GM15510 (cell line): Measurements from ENCODE around the gene LPCAT2.

Experiments used
- POLR2A ChIP-seq: IDR thresholded peaks from 3 replicates; pipeline ENCODE4 v1.6.1; 2011; ENCODE audit warnings: borderline replicate concordance; ENCODE audit not compliant: insufficient read length; ENCODE audit errors: extremely low read depth

Gene LPCAT2

GRCh38 chr16:55508271-55508921 lies 476 bp upstream of the LPCAT2 start:
- TF ChIP-seq POLR2A = no peak

DNA sequence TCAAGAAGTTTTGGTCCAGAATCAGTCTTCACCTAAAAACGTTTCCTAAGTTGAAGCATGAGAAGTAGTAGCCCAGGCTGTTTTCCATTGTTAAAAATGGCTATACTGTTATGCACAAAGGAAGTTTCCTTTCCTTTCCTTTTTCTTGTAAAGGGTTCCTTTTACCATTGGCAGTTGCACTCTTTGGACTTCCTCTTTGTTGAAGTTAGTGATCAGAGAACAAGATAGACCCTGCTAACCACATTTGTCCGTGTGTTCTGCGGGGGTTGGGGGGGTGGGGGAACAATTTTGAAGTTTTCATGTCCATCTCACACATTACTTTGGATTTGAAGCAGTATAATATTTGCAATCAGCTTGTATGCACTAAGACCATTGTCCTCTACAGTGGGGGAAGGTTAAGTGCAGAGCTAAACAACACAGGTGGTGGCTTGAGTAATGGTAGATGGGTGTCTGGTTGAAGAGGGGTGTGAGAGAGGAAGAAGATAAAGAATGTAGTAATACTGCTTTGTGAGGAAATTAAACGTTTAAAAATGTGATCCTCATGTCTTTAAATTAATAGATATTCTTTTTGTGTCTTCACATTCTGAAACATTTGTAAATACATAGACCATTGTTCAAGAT lies 1.4 kb downstream of the LPCAT2 start:
- no peak for TF ChIP-seq POLR2A

- no peak for TF ChIP-seq POLR2A
Observed at GRCh38 chr16:55512941-55513340, 4.1 kb downstream of the LPCAT2 start.

DNA sequence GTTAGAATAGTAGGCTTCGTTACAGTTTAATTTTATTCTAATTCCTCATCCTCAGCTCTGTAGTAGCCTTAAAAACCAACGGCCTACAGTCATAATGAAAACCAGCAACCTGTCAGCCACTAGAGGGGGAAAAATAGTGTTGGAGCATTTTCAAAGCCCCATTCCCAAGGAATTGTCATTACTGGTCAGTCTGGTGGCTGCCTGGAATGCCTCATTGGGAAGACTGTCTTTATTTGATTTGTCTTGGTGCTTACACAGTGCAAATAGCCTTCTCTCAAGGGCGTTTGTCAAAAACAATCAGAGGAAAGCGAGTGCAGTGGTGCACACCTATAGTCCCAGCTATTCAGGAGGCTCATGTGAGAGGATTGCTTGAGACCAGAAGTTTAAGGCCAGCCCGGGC lies 4.7 kb downstream of the LPCAT2 start:
- no peak for TF ChIP-seq POLR2A

GRCh38 chr16:55515111-55515510 lies 6.2 kb downstream of the LPCAT2 start:
- no peak for TF ChIP-seq POLR2A

DNA sequence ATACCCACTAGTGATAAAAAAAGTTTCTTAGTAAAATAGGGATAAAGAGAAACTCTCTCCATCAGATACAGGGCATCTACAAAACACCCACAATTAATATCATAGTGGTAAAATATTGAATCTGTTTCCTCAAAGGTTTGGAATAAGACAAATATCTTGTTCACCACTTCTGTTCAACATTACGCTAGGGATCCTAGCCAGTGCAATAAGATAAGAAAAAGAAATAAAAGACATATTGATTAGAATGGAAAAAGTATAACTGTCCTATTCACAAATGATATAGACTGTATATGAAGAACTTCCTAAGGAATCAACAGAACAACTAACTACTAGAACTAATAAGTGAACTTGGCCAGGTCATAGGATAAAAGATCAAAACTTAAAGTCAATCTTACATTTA lies 12.9 kb downstream of the LPCAT2 start:
- TF ChIP-seq POLR2A = no peak

- no peak for TF ChIP-seq POLR2A
Observed at GRCh38 chr16:55526441-55526840, 17.6 kb downstream of the LPCAT2 start.

DNA sequence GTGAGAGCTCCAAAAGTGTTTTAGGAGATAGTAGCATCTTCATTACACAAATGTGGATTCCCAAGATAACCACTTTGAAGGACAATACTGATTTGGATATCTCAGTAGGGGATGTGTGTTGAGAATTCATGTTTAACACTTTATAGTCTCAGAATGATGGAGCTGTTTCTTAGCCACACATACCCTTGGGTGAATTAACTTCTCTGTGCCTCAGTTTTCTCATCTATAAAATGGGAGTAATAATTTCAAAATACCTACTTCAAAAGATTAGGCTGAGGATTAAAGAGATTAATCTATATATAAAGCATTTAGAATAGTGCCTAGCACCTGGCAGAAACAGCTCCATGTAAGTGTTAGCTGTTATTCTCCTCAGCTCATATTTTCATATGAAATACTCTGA lies 19.0 kb downstream of the LPCAT2 start:
- TF ChIP-seq POLR2A = no peak

- no peak for TF ChIP-seq POLR2A
Observed at GRCh38 chr16:55529018-55529417, 20.1 kb downstream of the LPCAT2 start.

DNA sequence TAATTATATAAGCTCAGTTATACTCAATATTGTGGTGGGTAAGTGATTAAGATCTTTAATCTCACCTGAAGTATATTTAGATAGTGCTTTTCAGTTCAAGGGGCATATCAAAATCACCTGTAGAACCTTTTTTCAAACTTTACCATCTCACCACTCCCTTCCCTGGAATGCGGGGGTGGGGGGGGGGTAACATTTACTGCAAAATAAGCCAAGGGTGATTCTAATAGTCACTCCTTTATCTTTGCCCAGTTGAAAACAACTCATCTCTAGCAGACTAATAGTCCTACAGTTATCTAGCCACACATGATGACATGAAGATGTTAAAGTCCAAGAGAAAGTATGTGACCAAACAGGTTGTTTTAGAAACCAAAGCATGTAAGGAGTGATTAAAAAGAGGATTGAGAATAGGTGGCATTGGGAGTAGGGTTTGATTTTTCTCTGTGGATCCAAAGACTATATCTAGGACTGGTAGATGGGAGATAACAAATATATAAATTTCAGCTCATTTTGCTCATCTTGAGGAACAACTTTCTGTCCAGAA lies 21.5 kb downstream of the LPCAT2 start:
- TF ChIP-seq POLR2A = no peak

DNA sequence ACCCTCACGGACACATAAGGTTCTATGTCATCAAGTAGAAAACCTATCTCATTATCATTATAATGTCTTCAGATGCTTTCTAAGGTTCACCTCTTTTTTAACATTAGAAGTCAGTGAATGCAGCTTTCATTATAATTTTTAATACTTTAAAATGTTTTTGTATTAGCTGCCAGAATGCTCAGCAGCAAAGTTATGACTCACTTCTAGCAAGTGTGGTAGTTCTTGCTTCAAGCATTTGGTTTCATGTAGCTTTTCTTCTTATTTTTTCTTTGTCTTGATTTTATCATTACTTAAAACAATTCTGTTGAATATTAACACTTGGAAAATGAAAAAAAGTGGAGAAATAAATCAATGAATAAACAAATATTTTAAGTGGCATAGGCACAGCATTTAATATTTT lies 23.4 kb downstream of the LPCAT2 start:
- TF ChIP-seq POLR2A = no peak

DNA sequence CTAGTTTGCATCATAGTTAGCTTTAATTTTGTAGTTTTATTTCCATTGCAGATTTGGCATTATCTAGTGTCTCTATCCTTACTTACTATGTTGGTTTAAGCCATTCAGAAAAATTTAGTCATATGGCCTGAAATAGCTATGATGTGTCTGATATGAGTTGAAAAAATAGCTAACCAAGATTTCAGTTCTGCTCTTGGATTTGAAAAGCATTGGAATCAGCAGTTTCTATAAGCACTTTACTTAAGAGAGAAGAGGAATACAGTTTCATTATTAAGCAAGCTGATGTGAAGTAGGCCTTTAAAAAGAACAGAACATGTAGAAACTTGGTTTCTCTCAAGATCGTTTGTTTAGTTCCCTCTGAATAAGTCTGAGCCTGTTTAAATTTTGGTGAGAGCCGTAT lies 25.9 kb downstream of the LPCAT2 start:
- no peak for TF ChIP-seq POLR2A

DNA sequence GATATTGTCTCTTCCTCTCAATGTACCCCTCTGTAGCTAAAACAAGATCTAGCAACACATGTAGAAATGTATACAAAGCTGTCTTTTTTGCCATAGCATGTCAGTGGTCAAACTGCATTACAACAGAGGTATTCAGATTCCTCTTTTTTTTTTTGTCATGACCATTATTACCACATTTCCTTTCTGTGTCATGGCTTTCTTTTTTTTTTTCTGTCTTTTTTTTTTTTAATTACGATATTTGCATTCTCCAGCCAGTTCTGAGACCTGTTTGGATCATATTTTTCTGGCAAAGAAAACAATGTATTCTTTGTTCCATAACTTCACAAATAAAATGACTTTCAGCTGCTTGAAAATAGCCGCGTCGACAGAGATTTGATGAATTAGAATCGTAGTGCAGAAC lies 30.2 kb downstream of the LPCAT2 start:
- no peak for TF ChIP-seq POLR2A

DNA sequence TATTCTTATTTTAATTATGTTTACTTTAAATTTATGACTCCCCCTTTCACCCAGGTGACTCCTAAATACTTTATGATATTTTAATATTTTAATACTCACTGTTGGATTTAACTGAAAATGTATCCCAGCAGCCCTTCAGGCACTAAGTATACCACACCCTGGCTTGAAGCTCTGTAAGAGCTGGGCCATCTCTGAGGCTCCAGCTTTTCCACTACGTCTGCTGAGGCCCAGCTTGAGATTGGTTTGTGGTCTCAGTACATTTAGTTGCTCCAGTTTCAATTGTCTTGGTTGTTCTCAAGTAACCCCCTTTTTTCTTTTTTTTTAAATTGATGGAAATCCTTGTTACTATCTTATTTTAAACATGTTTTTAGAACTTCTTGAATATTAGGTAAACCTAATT lies 30.6 kb downstream of the LPCAT2 start:
- TF ChIP-seq POLR2A = no peak

DNA sequence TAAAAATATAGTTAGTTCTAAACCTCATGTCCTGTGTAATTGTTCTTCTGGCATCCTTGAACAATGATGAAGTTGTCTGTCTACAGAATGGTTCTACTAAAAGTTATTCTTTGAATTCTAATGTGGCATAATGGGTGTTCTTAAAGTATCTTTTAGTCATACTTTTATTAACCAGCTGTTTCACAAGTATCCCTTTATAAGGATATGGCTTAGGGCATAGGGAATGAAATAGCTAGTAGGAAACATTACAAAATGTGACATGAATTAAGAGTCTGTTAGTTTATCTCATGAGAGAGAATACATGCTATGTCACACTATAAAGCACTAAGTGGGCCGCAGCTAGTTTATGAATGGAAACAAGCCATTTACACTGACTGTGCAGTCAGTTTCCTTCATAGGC lies 31.3 kb downstream of the LPCAT2 start:
- TF ChIP-seq POLR2A = no peak

- TF ChIP-seq POLR2A = no peak
Observed at GRCh38 chr16:55542459-55543082, 33.7 kb downstream of the LPCAT2 start.

- TF ChIP-seq POLR2A = no peak
Observed at GRCh38 chr16:55543472-55543871, 34.6 kb downstream of the LPCAT2 start.

DNA sequence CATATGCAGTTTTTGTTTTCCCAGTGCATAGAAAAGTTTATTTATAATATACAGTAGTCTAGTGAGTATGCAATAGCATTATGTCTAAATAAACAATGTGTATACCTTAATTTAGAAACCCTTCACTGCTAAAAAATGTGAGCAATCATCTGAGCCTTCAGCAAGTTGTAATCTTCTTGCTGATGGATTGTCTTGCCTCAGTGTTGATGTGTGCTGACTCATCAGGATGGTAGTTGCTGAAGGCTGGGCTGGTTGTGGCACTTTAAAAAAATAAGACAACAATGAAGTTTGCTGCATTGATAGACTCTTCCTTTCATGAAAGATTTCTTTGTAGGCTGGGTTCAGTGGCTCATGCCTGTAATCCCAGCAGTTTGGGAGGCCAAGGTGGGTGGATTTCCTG lies 43.7 kb downstream of the LPCAT2 start:
- no peak for TF ChIP-seq POLR2A
